HG02852 (cell line): ENCODE measurements around the gene NPEPL1.
"Not testable (repeated sequence)": the region's sequence is repeated elsewhere in the genome, so short reads cannot be mapped to it uniquely, and the experiment has no call there.

ENCODE experiments used
- ATAC-seq: cut with Tn5 transposase; IDR thresholded peaks from one replicate; pipeline ENCODE4 v1.9.1; 2021; ENCODE audit warnings: mild to moderate bottlenecking, moderate library complexity; ENCODE audit not compliant: unreplicated experiment

The NPEPL1 gene

DNA sequence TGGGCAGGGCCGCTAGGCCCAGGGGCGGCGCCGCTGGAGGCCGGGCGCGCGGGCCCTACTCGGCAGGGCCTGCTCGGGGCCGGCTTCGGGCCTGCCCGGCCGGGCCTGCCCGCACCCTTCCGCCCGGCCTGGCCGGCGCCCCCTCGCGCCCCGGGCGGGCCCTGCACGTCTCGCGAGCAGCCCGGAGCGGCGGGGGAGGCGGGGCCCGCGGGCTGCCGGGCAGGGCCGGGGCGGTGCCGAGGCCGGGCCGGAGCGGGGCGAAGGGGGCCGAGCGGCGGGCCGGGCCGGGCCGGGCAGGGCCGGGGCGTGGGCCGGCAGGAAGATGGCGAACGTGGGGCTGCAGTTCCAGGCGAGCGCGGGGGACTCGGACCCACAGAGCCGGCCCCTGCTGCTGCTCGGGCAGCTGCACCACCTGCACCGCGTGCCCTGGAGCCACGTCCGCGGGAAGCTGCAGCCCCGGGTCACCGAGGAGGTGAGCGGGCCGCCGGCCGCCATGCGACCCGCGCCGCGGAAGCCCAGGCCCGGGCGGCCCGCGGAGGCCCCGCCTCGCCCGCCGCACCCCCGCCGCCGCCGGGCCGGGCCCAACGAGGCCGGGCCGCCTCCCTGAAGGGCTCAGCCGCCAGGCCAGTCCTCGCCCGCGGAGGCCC lies at the start of gene NPEPL1:
Gene NPEPL1 (plus strand): TSS at position 222 of the 647 bp plus-strand sequence. CDS start 101 bp downstream, at position 323.
- ATAC-seq: peak; percentile 97

- ATAC-seq: not testable (repeated sequence)
Observed at GRCh38 chr20:58642896-58643295, 49.7 kb upstream of the NPEPL1 start.

DNA sequence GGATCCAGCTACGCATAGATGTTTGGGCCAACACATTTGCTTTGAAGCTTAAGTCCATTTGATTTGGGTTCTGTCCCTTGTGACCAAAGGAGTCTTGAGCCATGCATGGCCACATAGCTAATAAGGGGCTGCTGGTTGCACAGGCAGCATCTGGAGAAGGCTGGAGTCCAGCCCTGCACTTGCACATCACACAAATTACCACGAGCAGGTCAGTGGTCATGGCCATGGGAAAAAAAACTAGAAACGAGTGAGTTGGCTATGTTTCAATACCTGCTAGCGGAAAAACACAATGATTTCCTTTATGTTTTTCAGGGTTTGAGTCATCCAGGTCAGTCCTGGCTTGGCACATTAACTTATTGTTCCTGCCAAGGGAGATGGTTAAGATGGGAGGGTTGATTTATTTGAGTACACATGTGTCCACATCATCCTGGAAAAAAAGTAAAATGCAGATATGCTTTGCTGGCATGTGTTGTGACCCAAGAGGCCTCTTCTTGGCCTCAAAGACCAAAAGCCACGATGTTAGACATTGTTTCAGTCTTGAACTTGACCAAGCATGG lies 47.1 kb upstream of the NPEPL1 start:
- no peak for ATAC-seq

DNA sequence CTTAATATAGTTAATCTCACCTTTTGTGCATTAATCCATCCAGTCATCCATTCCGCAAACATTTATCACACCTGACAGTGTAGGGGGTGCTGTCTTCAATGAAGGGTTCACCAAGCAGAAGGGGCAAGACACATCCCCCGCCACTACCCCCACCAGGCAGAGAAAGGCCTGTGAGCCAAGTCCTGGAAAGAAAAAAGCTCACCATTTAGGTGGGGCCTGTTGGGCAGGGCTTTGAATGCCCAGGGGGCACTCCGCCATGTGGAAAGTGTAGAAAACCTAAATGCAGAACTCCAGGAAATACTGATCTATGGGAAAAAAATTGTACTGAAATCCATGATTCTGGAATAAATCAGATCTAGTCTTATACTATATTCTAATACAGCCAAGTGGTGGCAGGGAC lies 46.3 kb upstream of the NPEPL1 start:
- ATAC-seq: no peak

DNA sequence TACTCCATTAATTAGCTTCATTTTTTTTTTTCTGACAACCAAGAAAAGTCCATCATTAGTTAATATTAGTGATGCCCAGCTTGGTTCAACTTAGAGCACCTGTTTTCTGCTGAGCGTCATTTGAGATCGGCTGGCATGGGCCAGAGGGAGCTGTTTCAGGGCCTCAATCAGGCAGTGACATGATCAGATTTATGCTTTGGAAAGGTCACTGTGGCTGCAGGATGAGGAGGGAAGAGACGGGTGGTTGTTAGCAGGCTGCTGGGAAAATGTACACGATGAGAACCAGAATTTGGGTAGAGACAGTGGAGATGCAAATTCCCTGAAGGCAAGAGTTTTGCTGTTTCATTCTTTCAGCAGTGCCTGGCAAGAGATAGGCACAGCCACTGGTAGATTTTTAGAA lies 45.9 kb upstream of the NPEPL1 start:
- ATAC-seq: no peak

- ATAC-seq: no peak
Observed at GRCh38 chr20:58647162-58647795, 45.3 kb upstream of the NPEPL1 start.

- ATAC-seq: no peak
Observed at GRCh38 chr20:58647796-58648501, 44.7 kb upstream of the NPEPL1 start.

DNA sequence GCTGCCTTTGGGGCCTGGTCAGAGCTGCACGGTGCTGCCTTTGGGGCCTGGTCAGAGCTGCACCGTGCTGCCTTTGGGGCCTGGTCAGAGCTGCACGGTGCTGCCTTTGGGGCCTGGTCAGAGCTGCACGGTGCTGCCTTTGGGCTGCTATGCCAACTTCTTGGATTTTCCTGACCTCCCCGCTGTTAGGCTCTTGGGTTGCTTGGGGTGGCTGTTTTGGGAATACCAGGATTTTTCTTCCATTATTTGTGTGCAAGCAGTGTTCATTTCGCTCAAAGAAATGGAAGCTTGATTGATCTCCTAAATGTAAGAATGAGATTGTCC lies 44.1 kb upstream of the NPEPL1 start:
- ATAC-seq: not testable (repeated sequence)

DNA sequence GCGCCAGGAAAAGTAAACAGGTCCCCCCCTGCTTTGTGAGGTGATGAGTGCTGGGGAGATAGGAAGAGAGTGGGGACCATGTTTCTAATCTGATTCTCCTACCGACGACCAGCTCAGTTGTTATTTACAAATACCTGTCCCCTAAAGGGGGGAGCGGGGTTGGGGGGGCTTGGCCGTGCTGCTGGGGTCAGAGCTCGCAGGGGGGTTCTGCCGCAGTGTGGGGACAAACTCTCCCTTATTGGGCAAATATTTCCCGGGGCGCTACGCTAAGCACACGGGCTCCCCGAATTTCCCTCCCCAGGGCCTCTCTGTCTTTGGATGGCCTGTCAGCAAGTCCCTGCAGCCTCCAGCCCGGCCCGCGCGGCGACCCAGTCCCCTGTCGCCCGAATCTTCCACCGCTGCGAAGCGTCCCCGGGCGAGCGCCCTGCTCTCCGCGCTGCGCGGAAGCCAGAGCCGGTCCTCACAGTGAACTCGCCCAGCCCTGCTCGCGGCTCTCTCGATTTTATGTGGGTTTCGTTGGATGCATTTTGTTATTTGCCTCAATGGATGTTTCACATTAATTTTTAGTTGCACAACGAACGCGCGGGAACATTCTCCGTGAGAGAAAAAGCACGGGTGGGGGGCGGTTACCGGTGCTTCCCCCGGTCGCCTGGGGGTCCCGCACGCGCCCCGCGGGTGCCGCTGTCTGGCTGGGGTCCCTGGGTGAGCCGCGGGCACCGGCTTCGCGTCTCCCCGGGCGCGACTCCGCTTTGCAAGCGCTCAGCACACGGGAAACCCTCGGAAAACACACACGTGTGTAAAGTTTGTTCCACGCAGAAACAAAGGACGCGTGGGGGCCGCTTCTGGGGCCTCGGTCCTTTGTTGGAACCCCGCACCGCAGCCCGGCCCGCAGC lies 43.1 kb upstream of the NPEPL1 start:
- no peak for ATAC-seq

DNA sequence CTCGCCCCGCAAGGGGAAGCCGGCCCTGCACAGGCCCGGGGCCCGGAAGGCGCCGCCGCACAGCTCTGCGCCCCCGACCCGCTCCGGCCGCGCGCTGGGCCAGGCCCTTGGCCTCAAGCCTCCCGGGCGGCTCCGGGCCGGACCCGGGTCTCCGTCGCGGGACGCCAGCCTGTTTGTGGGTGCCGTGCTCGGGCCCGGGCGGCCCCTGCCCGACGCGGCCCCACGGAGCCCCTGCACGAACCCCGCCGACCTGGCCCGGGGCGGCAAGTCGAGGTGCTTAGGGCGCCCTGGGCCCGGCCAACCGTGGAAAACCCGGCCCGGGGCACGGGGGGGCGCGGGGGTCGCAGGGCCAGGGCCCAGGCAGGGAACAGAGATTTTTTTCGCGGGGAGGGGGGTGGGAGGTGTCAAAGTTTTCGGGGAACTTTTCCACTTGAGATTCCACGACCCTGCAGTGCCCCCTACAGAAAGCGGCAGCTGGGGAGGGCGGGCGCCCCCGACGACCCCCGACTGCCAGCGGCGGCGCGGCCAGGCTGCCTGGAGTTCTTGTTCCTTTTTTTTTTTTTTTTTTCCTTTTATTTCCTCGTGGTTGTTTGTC lies 42.3 kb upstream of the NPEPL1 start:
- peak; percentile 23 for ATAC-seq

DNA sequence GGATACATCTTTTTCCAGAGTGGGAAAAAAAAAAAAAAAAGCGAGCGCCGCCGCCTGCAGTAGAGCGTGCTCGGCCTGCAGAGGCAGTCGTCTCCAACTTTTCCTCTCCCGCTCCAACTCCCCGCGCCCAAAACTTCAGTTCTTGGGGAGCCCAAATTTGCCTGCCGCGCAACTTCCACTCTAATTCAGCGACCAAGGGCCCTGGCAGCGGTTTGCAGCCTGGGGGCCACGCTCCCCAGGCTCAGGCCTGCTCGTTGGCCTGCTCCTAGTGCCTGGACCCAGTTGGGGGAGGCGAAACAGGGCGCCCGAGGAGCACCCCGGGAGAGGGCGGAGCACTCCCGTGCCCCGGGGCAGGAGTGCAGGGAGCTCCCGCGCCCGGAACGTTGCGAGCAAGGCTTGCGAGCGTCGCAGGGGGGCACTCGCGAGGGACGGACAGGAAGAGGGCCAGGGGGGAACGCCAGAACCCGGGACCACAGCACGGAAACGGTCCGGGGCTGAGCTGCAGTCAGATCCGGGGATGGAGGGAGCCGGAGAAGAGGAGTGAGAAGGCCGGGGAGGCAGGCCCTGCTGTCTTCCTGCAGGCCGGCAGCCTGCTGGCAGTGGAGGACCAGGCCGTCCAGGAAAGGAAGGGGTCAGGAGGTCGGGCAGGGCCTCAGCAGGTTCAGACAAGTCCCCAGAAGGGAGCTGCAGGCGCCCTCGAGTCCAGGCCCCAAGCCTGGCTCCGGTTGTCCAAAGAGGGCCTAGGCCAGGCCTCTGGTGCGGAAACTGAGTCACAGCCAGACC lies 41.6 kb upstream of the NPEPL1 start, which contains the start of gene STX16:
Gene STX16 (plus strand): TSS at position 508 of the 783 bp plus-strand sequence. CDS start 724 bp downstream, outside the sequence.
- ATAC-seq: peak; percentile 65

DNA sequence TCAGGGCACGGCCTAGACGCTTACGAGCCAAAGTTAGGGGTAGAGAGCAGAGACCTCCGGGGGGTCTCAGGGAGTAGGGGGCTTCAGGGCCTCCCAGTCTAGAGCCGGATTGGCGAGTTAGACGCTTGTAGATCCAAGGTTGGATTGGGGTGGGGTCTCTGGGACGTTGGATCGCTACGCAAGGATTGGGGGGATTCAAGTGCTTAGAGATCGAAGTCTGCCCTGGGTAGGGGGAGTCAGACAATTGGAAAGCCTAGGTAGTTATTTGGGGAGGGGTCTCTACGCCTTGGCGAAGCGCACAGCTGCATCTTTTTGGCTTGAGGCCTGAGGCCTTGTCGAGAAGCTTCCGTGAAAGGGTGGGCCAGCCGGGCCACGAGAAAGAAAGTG lies 41.0 kb upstream of the NPEPL1 start:
- no peak for ATAC-seq

DNA sequence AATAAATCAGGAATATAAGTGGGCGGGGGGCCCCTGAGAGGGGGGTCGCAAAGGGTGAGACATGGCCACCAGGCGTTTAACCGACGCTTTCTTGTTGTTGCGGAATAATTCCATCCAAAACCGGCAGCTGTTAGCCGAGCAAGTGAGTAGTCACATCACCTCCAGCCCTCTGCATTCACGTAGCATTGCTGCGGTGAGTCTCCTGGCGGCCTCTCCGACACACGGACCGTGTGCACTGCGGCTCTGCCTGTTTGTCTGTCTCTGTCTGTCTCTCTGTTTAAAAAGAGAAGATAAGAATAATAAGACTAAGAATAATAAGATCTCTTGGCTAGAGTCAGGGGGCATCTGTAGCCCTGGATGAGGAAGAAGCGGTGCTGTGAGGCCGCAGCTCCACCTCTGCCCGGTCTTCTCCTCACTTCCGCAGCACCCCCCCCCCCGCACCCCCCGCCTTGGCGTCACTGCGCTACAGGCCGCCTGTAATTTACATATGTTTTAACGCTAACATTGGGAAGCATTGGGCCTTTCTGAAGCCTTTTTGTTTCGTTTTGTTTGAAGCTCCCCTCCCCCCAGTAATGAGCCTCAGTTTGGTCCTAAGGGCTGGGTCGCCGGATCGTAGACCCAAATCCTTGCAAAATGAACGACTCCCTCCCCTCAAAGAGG lies 40.5 kb upstream of the NPEPL1 start:
- ATAC-seq: peak; percentile 35

DNA sequence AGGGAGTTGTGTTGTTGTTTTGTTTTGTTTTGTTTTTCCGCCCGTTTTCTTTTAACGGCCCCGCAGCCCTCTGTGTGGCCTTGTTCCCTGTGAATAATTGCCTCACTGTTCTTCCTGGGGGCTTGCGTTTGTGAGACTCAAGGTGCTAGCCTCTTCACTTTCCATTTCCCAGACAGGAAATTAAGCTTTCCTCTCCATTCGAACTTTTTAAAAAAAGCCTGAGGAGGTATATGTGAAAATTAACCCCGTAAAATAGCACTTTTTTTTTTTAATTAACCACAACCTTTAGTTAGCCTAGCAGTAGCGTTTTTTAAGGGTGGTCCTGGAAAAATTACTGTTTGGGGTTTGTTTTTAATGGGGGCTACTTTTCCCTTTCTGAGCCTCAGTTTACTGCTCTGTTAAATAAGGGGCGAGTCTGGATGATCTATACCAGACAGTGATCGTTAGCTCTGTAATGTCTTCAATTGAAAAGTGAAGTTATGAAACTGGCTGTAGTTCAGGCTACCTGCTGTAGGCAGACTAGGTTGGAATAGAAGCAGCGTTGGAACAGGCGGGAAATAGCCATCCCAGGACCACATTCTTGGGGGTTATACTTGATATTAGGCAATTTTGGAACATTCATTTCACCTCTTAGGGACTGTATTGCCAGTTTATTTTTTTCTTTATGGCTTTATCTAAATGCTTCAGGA lies 39.9 kb upstream of the NPEPL1 start:
- no peak for ATAC-seq

DNA sequence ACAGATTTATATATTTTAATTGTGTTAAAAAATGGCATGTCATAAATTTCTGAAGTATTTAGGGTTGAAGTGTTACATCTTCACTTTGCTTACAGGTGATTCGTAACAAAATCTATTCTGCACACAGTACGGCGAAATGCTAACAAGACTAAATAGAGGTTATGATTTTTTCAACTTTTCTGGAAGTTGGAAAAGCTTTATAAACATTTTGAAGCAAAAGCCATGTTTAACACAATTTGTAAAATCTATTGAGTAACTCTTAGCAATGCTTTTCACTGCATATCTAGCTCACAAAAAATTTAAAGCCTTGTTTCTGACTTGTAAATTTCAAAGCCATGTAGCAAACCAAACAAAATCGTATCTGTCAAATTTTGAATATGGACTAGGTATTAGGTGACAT lies 38.3 kb upstream of the NPEPL1 start:
- ATAC-seq: no peak

DNA sequence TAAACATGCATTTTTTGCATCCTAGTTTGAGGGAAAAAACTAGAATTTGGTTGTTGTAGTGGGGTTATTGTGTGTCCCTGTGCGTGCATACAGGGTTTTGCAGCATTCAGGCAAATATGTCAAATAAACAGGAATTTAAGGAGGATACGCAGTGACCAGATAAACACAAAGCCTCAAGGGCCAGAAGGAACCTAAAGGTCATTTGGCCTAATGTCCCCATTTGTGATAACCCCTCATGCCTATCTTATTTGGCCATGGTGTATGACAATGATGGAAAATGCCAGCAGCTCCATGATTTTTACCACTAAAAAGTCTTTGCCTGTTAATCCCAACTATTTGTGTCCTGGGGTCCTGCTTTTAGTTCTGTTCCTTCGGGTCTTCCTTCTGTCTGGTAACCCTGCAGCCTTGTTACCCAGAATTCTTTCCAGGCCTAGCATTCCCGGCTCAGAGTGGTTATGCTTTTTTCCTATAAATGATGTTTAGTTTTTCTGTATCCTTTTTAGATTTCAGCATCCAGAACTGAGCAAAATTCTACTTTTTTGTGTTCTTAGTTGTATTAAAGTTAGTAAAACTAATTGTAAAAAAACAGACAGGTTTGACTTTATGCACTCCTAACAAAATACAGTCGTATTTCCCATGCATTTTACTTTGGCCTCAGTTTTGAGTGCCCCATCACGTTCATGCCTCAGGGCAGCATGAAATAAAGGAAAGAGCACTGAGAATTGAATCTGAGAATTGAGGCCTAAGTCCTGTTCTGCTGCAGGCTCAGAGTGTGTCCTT lies 37.1 kb upstream of the NPEPL1 start:
- ATAC-seq: no peak

GRCh38 chr20:58656831-58657230 lies 35.8 kb upstream of the NPEPL1 start:
- ATAC-seq: no peak

GRCh38 chr20:58657262-58657661 lies 35.3 kb upstream of the NPEPL1 start:
- no peak for ATAC-seq
